GM23338 (cell line): ENCODE results near the gene HMCN2. TPM values are rescaled to one million over a fixed set of nuclear protein-coding genes. Genes with fewer than 3 reads are reported as not detected.
"Not testable (repeated sequence)": the region's sequence is repeated elsewhere in the genome, so short reads cannot be mapped to it uniquely, and the experiment has no call there.

Experiments
- ATAC-seq: fragments of 200-7000 bp; cut with Tn5 transposase; 3 replicates; pipeline ENCODE4 v1.9.1; 2020
- DNase-seq: peaks from one replicate; pipeline ENCODE4 v3.0.0-alpha.2; 2015; ENCODE audit warnings: low spot score
- H2AFZ ChIP-seq: fragments of 200-600 bp; sonication (generic); 2 replicates; pipeline ENCODE4 v1.8.0; 2016; ENCODE audit warnings: antibody characterized with exemption, mild to moderate bottlenecking, moderate library complexity
- H3F3A ChIP-seq: fragments of 200-600 bp; sonication (generic); replicated peaks from 2 replicates; pipeline ENCODE4 v1.8.0; 2017; ENCODE audit warnings: antibody characterized with exemption, mixed run types, low read depth
- H3K27ac ChIP-seq: fragments of 200-600 bp; sonication (generic); 2 replicates; pipeline ENCODE4 v1.6.1; 2016; ENCODE audit warnings: low read depth
- H3K27me3 ChIP-seq: fragments of 200-600 bp; sonication (generic); 2 replicates; pipeline ENCODE4 v1.8.0; 2016; ENCODE audit warnings: mild to moderate bottlenecking, mixed run types, moderate library complexity; ENCODE audit not compliant: insufficient read depth
- H3K36me3 ChIP-seq: fragments of 200-600 bp; sonication (generic); 2 replicates; pipeline ENCODE4 v1.8.0; 2016; ENCODE audit warnings: mild to moderate bottlenecking; ENCODE audit not compliant: insufficient read depth
- H3K4me1 ChIP-seq: fragments of 200-600 bp; sonication (generic); 2 replicates; pipeline ENCODE4 v1.8.0; 2016; ENCODE audit warnings: mild to moderate bottlenecking, moderate library complexity; ENCODE audit not compliant: insufficient read depth
- H3K4me2 ChIP-seq: fragments of 200-600 bp; sonication (generic); 2 replicates; pipeline ENCODE4 v1.7.1; 2017; ENCODE audit warnings: mixed run types
- H3K4me3 ChIP-seq: fragments of 200-600 bp; sonication (generic); 2 replicates; pipeline ENCODE4 v1.6.1; 2016; ENCODE audit warnings: mixed run types
- H3K79me2 ChIP-seq: fragments of 200-600 bp; sonication (generic); replicated peaks from 2 replicates; pipeline ENCODE4 v1.8.0; 2017; ENCODE audit warnings: mild to moderate bottlenecking; ENCODE audit not compliant: insufficient read depth
- H3K9me2 ChIP-seq: fragments of 200-600 bp; sonication (generic); 2 replicates; pipeline ENCODE4 v1.8.0; 2017; ENCODE audit not compliant: insufficient read depth
- H4K20me1 ChIP-seq: fragments of 200-600 bp; sonication (generic); replicated peaks from 2 replicates; pipeline ENCODE4 v1.8.0; 2017; ENCODE audit warnings: mild to moderate bottlenecking; ENCODE audit not compliant: insufficient read depth
- H3K27ac Mint-ChIP-seq: 2 replicates; pipeline ENCODE4 v1.8.0; 2020; ENCODE audit warnings: inconsistent platforms, mild to moderate bottlenecking, moderate library complexity, mixed read lengths
- H3K27me3 Mint-ChIP-seq: 3 replicates; pipeline ENCODE4 v1.8.0; 2022; ENCODE audit warnings: low read depth, mild to moderate bottlenecking, moderate library complexity, mixed read lengths, inconsistent platforms; ENCODE audit not compliant: insufficient read depth, poor library complexity
- H3K36me3 Mint-ChIP-seq: 3 replicates; pipeline ENCODE4 v1.8.0; 2021; ENCODE audit warnings: low read depth, mild to moderate bottlenecking, inconsistent platforms, moderate library complexity, mixed read lengths
- H3K4me1 Mint-ChIP-seq: 3 replicates; pipeline ENCODE4 v1.8.0; 2020; ENCODE audit warnings: mild to moderate bottlenecking, inconsistent platforms, mixed read lengths
- H3K4me3 Mint-ChIP-seq: 3 replicates; pipeline ENCODE4 v1.8.0; 2021; ENCODE audit warnings: moderate library complexity, mild to moderate bottlenecking, inconsistent platforms, mixed read lengths
- H3K9me3 Mint-ChIP-seq: 3 replicates; pipeline ENCODE4 v1.8.0; 2020; ENCODE audit warnings: moderate library complexity, mild to moderate bottlenecking, inconsistent platforms, mixed read lengths
- JUNB ChIP-seq: IDR thresholded peaks from one replicate; pipeline ENCODE4 v1.6.1; 2016; ENCODE audit warnings: antibody characterized with exemption; ENCODE audit not compliant: unreplicated experiment
- STAT1 ChIP-seq: IDR thresholded peaks from one replicate; pipeline ENCODE4 v1.6.1; 2016; ENCODE audit warnings: antibody characterized with exemption; ENCODE audit not compliant: unreplicated experiment
- ZNF331 ChIP-seq: fragments of 250-450 bp; sonication (Bioruptor Pico); IDR thresholded peaks from 2 replicates; pipeline ENCODE4 v1.5.0; 2020; ENCODE audit warnings: low read depth, mild to moderate bottlenecking, moderate library complexity
- polyA plus RNA-seq: library from polyadenylated mRNA; unstranded; fragments of >200 nt; fragmentation: Nextera tagmentation; extraction: Ambion mirVana; gene quantifications from 2 replicates; pipeline ENCODE4 v1.2.1, GENCODE V29; 2016
- total RNA-seq: library from RNA; depleted of rRNA; stranded (reverse); fragments of >200 nt; shearing (Covaris generic); gene quantifications from 2 replicates; pipeline ENCODE4 v1.2.3, GENCODE V29; 2014
- TF ChIP-seq, protein P1 (sequence below), 2 experiments: fragments of 200-600 bp in 1 of 2; sonication (generic) in 1 of 2; conservative IDR thresholded peaks; 2 replicates each; pipeline versions ENCODE4 v1.5.1 to v1.6.1; 2016 to 2017; ENCODE audit warnings: antibody characterized with exemption in 2 of 2, low read depth in 2 of 2, mild to moderate bottlenecking in 2 of 2, moderate library complexity in 1 of 2
- TF ChIP-seq, protein P2 (sequence below): IDR thresholded peaks from one replicate; pipeline ENCODE4 v1.6.1; 2018; ENCODE audit warnings: antibody characterized with exemption; ENCODE audit not compliant: unreplicated experiment
- TF ChIP-seq, protein P3 (sequence below): fragments of 250-450 bp; sonication (Bioruptor Pico); IDR thresholded peaks from 2 replicates; pipeline ENCODE4 v1.5.0; 2020; ENCODE audit warnings: mild to moderate bottlenecking, moderate library complexity

Gene HMCN2
- total and polyA plus RNA-seq, 2 experiments from 2014 or later = 1.3 to 4.7 TPM

DNA sequence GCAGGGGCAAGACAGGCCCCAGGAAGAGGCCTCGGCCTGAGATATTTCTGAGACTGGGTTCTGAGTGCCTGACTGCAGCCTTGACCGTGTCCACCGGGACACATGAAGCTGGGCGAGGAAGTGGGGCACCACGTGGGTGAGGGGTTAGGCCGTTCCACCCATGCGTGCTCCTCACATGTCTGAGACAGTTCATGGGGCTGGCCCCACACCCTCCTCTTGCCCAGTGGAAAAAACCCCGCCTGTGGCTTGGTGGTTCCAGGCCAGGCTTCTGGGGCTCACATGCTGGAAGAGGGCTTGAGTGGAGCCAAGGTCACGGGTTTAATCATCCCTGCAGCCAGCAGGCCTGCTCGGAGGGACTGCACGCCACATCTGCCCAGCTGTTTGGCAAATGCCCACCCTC lies 11.4 kb downstream of the HMCN2 start (continued):
- TF ChIP-seq, protein P1, sequence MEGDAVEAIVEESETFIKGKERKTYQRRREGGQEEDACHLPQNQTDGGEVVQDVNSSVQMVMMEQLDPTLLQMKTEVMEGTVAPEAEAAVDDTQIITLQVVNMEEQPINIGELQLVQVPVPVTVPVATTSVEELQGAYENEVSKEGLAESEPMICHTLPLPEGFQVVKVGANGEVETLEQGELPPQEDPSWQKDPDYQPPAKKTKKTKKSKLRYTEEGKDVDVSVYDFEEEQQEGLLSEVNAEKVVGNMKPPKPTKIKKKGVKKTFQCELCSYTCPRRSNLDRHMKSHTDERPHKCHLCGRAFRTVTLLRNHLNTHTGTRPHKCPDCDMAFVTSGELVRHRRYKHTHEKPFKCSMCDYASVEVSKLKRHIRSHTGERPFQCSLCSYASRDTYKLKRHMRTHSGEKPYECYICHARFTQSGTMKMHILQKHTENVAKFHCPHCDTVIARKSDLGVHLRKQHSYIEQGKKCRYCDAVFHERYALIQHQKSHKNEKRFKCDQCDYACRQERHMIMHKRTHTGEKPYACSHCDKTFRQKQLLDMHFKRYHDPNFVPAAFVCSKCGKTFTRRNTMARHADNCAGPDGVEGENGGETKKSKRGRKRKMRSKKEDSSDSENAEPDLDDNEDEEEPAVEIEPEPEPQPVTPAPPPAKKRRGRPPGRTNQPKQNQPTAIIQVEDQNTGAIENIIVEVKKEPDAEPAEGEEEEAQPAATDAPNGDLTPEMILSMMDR (conservative IDR thresholded peaks at IDR 0.05; ENCODE audit: low read depth in 2 of 2) = no peak
- no peak for TF ChIP-seq JUNB

DNA sequence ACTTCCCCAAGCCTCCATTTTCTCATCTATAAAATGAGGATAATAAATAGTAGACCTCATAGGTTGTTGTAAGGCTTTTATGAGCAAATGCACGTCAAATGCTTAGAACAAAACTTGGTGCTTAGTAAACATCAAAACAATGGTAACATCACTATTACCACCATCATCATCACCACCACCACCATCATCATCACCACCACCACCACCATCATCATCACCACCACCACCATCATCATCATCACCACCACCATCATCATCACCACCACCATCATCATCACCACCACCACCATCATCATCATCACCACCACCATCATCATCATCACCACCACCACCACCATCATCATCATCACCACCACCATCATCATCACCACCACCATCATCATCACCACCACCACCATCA lies 12.0 kb downstream of the HMCN2 start:
- not testable (repeated sequence) for H3F3A ChIP-seq, H3K4me1 ChIP-seq, H3K4me3 ChIP-seq, H3K9me3 Mint-ChIP-seq, H3K9me2 ChIP-seq, ATAC-seq, H4K20me1 ChIP-seq, H3K36me3 ChIP-seq, H3K27ac ChIP-seq, H3K27me3 ChIP-seq, H3K79me2 ChIP-seq, H3K4me2 ChIP-seq, H3K4me3 Mint-ChIP-seq, H3K27ac Mint-ChIP-seq, H2AFZ ChIP-seq, DNase-seq
- peaks cover 10% of the 10 kb centered on the region; the same call in 2 of the 3 replicates for H3K36me3 Mint-ChIP-seq
- H3K4me1 Mint-ChIP-seq = peaks cover 21% of the 10 kb centered on the region
- peaks cover 10% of the 10 kb centered on the region for H3K27me3 Mint-ChIP-seq

DNA sequence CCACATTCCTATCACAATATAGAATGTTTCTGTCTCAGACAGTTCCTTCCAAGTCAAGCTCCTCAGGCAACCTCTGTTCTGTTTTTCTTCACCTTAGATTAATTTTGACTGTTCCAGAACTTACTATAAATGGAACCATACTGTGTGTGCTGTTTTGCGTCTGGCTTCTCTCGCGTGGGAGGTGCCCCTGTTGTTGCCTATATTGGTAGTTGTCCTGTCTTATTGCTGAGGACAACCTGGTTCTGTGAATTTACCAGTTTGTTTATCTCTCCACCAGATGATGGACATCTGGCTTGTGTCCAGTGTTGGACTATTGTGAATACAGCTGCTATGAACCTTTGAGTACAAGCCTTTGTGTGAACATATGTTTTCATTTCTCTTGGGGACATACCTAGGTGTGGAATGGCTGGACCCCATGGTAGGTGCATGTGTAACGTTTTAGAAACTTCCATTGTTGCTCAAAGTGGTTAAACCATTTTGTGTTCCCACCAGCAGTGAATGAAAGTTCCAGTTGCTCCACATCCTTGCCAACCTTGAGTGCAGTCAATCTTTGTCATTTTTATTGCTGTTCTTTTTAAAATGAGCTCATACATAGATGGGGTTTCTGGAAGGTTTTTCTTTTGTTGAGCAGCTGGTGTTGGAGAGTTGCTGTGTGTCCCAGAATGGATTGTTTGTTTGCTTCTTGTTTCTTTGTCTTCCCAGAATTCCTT lies 18.1 kb downstream of the HMCN2 start:
- Histone ChIP-seq H3K27ac (no peak overlapping the region), H3F3A (no peaks in the 10 kb centered on the region), H3K4me2 (no peak overlapping the region), H3K27me3 (no peaks in the 10 kb centered on the region), H3K9me2 (no peaks in the 10 kb centered on the region), H3K36me3 (no peaks in the 10 kb centered on the region), H3K79me2 (no peaks in the 10 kb centered on the region), H3K4me1 (no peaks in the 10 kb centered on the region), H3K4me3 (no peak overlapping the region), H2AFZ (no peak overlapping the region), H4K20me1 (no peaks in the 10 kb centered on the region)
- peaks cover 15% of the 10 kb centered on the region for H3K27me3 Mint-ChIP-seq
- DNase-seq (no peak), ATAC-seq (no peak)
- no peak overlapping the region for H3K4me3 Mint-ChIP-seq
- TF ChIP-seq, protein P2, sequence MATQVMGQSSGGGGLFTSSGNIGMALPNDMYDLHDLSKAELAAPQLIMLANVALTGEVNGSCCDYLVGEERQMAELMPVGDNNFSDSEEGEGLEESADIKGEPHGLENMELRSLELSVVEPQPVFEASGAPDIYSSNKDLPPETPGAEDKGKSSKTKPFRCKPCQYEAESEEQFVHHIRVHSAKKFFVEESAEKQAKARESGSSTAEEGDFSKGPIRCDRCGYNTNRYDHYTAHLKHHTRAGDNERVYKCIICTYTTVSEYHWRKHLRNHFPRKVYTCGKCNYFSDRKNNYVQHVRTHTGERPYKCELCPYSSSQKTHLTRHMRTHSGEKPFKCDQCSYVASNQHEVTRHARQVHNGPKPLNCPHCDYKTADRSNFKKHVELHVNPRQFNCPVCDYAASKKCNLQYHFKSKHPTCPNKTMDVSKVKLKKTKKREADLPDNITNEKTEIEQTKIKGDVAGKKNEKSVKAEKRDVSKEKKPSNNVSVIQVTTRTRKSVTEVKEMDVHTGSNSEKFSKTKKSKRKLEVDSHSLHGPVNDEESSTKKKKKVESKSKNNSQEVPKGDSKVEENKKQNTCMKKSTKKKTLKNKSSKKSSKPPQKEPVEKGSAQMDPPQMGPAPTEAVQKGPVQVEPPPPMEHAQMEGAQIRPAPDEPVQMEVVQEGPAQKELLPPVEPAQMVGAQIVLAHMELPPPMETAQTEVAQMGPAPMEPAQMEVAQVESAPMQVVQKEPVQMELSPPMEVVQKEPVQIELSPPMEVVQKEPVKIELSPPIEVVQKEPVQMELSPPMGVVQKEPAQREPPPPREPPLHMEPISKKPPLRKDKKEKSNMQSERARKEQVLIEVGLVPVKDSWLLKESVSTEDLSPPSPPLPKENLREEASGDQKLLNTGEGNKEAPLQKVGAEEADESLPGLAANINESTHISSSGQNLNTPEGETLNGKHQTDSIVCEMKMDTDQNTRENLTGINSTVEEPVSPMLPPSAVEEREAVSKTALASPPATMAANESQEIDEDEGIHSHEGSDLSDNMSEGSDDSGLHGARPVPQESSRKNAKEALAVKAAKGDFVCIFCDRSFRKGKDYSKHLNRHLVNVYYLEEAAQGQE = no peak
- TF ChIP-seq STAT1 (no peak), ZNF331 (CRISPR knock-in tag) (no peak)
- TF ChIP-seq, protein P3, sequence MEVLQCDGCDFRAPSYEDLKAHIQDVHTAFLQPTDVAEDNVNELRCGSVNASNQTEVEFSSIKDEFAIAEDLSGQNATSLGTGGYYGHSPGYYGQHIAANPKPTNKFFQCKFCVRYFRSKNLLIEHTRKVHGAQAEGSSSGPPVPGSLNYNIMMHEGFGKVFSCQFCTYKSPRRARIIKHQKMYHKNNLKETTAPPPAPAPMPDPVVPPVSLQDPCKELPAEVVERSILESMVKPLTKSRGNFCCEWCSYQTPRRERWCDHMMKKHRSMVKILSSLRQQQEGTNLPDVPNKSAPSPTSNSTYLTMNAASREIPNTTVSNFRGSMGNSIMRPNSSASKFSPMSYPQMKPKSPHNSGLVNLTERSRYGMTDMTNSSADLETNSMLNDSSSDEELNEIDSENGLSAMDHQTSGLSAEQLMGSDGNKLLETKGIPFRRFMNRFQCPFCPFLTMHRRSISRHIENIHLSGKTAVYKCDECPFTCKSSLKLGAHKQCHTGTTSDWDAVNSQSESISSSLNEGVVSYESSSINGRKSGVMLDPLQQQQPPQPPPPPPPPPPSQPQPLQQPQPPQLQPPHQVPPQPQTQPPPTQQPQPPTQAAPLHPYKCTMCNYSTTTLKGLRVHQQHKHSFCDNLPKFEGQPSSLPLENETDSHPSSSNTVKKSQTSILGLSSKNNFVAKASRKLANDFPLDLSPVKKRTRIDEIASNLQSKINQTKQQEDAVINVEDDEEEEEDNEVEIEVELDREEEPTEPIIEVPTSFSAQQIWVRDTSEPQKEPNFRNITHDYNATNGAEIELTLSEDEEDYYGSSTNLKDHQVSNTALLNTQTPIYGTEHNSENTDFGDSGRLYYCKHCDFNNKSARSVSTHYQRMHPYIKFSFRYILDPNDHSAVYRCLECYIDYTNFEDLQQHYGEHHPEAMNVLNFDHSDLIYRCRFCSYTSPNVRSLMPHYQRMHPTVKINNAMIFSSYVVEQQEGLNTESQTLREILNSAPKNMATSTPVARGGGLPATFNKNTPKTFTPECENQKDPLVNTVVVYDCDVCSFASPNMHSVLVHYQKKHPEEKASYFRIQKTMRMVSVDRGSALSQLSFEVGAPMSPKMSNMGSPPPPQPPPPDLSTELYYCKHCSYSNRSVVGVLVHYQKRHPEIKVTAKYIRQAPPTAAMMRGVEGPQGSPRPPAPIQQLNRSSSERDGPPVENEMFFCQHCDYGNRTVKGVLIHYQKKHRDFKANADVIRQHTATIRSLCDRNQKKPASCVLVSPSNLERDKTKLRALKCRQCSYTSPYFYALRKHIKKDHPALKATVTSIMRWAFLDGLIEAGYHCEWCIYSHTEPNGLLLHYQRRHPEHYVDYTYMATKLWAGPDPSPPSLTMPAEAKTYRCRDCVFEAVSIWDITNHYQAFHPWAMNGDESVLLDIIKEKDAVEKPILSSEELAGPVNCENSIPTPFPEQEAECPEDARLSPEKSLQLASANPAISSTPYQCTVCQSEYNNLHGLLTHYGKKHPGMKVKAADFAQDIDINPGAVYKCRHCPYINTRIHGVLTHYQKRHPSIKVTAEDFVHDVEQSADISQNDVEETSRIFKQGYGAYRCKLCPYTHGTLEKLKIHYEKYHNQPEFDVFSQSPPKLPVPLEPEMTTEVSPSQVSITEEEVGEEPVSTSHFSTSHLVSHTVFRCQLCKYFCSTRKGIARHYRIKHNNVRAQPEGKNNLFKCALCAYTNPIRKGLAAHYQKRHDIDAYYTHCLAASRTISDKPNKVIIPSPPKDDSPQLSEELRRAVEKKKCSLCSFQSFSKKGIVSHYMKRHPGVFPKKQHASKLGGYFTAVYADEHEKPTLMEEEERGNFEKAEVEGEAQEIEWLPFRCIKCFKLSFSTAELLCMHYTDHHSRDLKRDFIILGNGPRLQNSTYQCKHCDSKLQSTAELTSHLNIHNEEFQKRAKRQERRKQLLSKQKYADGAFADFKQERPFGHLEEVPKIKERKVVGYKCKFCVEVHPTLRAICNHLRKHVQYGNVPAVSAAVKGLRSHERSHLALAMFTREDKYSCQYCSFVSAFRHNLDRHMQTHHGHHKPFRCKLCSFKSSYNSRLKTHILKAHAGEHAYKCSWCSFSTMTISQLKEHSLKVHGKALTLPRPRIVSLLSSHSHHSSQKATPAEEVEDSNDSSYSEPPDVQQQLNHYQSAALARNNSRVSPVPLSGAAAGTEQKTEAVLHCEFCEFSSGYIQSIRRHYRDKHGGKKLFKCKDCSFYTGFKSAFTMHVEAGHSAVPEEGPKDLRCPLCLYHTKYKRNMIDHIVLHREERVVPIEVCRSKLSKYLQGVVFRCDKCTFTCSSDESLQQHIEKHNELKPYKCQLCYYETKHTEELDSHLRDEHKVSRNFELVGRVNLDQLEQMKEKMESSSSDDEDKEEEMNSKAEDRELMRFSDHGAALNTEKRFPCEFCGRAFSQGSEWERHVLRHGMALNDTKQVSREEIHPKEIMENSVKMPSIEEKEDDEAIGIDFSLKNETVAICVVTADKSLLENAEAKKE = no peak
- peaks cover 9% of the 10 kb centered on the region; the same call in 2 of the 3 replicates for H3K36me3 Mint-ChIP-seq
- no peaks in the 10 kb centered on the region for H3K9me3 Mint-ChIP-seq
- peaks cover 15% of the 10 kb centered on the region for H3K4me1 Mint-ChIP-seq
- no peak overlapping the region for H3K27ac Mint-ChIP-seq
